ENCODE results near the gene SPAG7. TPM values are rescaled to one million over a fixed set of nuclear protein-coding genes. Genes with fewer than 3 reads are reported as not detected.

SPAG7 gene
- polyA plus RNA-seq, 1 of the 3 experiments (the other 2 are of a cell fraction), result 133 TPM

GRCh38 chr17:4941319-4941610 lies 26.4 kb downstream of the SPAG7 start:
- Histone ChIP-seq H3K27me3 (ENCODE audit: insufficient read depth) (no peaks in the 10 kb centered on the region), H3F3A (replicated peaks; ENCODE audit: insufficient read depth) (peaks cover 55% of the 10 kb centered on the region), H3K4me1 (ENCODE audit: control insufficient read depth in 1 of 2, insufficient read depth in 2 of 2, low read depth in 1 of 2, low read length in 1 of 2) (peaks cover 23 to 40% of the 10 kb centered on the region in 2 experiments), H3K79me2 (ENCODE audit: insufficient read depth) (peaks cover 75% of the 10 kb centered on the region), H3K36me3 (replicated peaks in 1 of 2; ENCODE audit: control insufficient read depth in 1 of 2, insufficient read depth in 2 of 2, low read length in 1 of 2) (peaks cover 32 to 46% of the 10 kb centered on the region in 2 experiments), H2AFZ (ENCODE audit: low read depth) (no peak overlapping the region), H3K4me2 (peak overlapping the region; percentile 97), H3K9me2 (no peaks in the 10 kb centered on the region), H3K9ac (peak overlapping the region; percentile 83), H3K9me3 (no peaks in the 10 kb centered on the region), H4K20me1 (ENCODE audit: insufficient read depth) (peaks cover 32% of the 10 kb centered on the region), H3K27ac (ENCODE audit: low read depth in 2 of 2, low read length in 1 of 2) (peak overlapping the region; percentile 94 to 98), H3K4me3 (ENCODE audit: low read depth in 2 of 2, low read length in 1 of 2) (peak overlapping the region; percentile 80 to 86)
- CTCF ChIA-PET, result interaction anchor here (1.5 to 3.9 kb wide), 2 partner anchors 32 to 46 kb away, joined by 4 to 29 read pairs; partner anchors contain the start of gene CAMTA2
- TF ChIP-seq EZH2phosphoT487 (IDR thresholded peaks at IDR 0.05; ENCODE audit: borderline replicate concordance, low read depth) (no peak), EP300 (IDR thresholded peaks at IDR 0.05; ENCODE audit: borderline replicate concordance in 1 of 2, low read depth in 1 of 2, low read length in 1 of 2) (no peak), MAX (IDR thresholded peaks at IDR 0.05; ENCODE audit: low read depth) (no peak), GABPA (IDR thresholded peaks at IDR 0.05; ENCODE audit: low read depth) (no peak)
- no peak for DNase-seq
- POLR2A ChIA-PET, result interaction anchor here (2.0 kb wide), 1 partner anchor 11 kb away, joined by 16 read pairs; the partner anchor contains the start of gene ENO3
- 25% methylated on average over 4 of the region's 4 CpGs for WGBS (ENCODE audit: low lambda C conversion rate)

- Histone ChIP-seq H2AFZ (ENCODE audit: low read depth) (peak overlapping the region; percentile 74), H3K27me3 (ENCODE audit: insufficient read depth) (no peaks in the 10 kb centered on the region), H3K27ac (ENCODE audit: low read depth in 2 of 2, low read length in 1 of 2) (peak overlapping the region; percentile 94 to 98), H3K4me2 (peak overlapping the region; percentile 97), H3K9me2 (no peaks in the 10 kb centered on the region), H3K9ac (peak overlapping the region; percentile 83), H3F3A (replicated peaks; ENCODE audit: insufficient read depth) (peaks cover 49% of the 10 kb centered on the region), H3K4me1 (ENCODE audit: control insufficient read depth in 1 of 2, insufficient read depth in 2 of 2, low read depth in 1 of 2, low read length in 1 of 2) (peaks cover 22 to 34% of the 10 kb centered on the region in 2 experiments), H4K20me1 (ENCODE audit: insufficient read depth) (peaks cover 27% of the 10 kb centered on the region), H3K36me3 (replicated peaks in 1 of 2; ENCODE audit: control insufficient read depth in 1 of 2, insufficient read depth in 2 of 2, low read length in 1 of 2) (peaks cover 30 to 43% of the 10 kb centered on the region in 2 experiments), H3K9me3 (no peaks in the 10 kb centered on the region), H3K79me2 (ENCODE audit: insufficient read depth) (peaks cover 70% of the 10 kb centered on the region), H3K4me3 (ENCODE audit: low read depth in 2 of 2, low read length in 1 of 2) (peak overlapping the region; percentile 80 to 86)
- peak; percentile 85 for DNase-seq
- under 1% methylated on average over 27 of the region's 29 CpGs for WGBS (ENCODE audit: low lambda C conversion rate)
- TF ChIP-seq MXI1 (IDR thresholded peaks at IDR 0.05; ENCODE audit: low read depth, low read length), result peak; percentile 60
- TF ChIP-seq ELF1 (IDR thresholded peaks at IDR 0.05), result peak; percentile 60
- TF ChIP-seq IRF3 (IDR thresholded peaks at IDR 0.05; ENCODE audit: low read depth, low read length), result no peak
- TF ChIP-seq REST (IDR thresholded peaks at IDR 0.05; ENCODE audit: low read depth, low read length), result no peak
- peak; percentile 89 for TF ChIP-seq GABPA (IDR thresholded peaks at IDR 0.05; ENCODE audit: low read depth)
- peak; percentile 44; the same call in 1 of the 2 replicates for TF ChIP-seq POLR2AphosphoS5 (IDR thresholded peaks at IDR 0.05; ENCODE audit: low read depth, low read length)
- TF ChIP-seq MAX (IDR thresholded peaks at IDR 0.05; ENCODE audit: low read depth), result peak; percentile 41; the same call in 1 of the 2 replicates
- no peak for TF ChIP-seq NRF1 (IDR thresholded peaks at IDR 0.05; ENCODE audit: low read depth, low read length)
- TF ChIP-seq TAF1 (IDR thresholded peaks at IDR 0.05; ENCODE audit: borderline replicate concordance, low read depth, low read length), result peak; percentile 9
- CTCF ChIA-PET, result interaction anchor here (1.0 to 3.9 kb wide), 7 partner anchors 8 to 121 kb away, joined by 3 to 29 read pairs (median 3); partner anchors contain the start of genes CHRNE, PFN1 and SPAG7
- POLR2A ChIA-PET, result interaction anchor here (0.8 to 2.0 kb wide), 4 partner anchors 11 to 40 kb away, joined by 3 to 35 read pairs (median 17); partner anchors contain the start of genes ENO3 and SPAG7
Observed at GRCh38 chr17:4940555-4941318, 26.9 kb downstream of the SPAG7 start.

Measured in SK-N-SH (cell line).